Spleen (tissue), 11 donors: ENCODE data around the gene SESTD1. TPM values are rescaled to one million over a fixed set of nuclear protein-coding genes. Genes with fewer than 3 reads are reported as not detected.
A peak's percentile ranks its signal among the peaks of the same experiment; 100 is the strongest.

ENCODE experiments used
- DNase-seq: peaks from one replicate; pipeline ENCODE4 v3.0.0-alpha.2; 2020
- H3K27ac ChIP-seq, 8 donors: fragments of 200-600 bp; sonication (generic) in 7 of 8; 1 replicate in 4 of 8; 2 replicates in 4 of 8; pipeline versions ENCODE4 v1.5.0 to v1.8.0; 2016 to 2021; ENCODE audit warnings: inconsistent platforms in 4 of 8, mild to moderate bottlenecking in 4 of 8, moderate library complexity in 1 of 8
- H3K27me3 ChIP-seq, 7 donors: fragments of 200-600 bp; sonication (generic) in 6 of 7; replicated peaks in 1 of 7; 1 replicate in 4 of 7; 2 replicates in 3 of 7; pipeline versions ENCODE4 v1.5.0 to v1.8.0; 2016 to 2021; ENCODE audit warnings: inconsistent platforms in 3 of 7, mild to moderate bottlenecking in 1 of 7
- H3K36me3 ChIP-seq, 6 donors: fragments of 200-600 bp; sonication (generic) in 5 of 6; 1 replicate in 4 of 6; 2 replicates in 2 of 6; pipeline versions ENCODE4 v1.5.0 to v1.8.0; 2016 to 2021; ENCODE audit warnings: inconsistent platforms in 2 of 6
- H3K4me1 ChIP-seq, 6 donors: fragments of 200-600 bp; sonication (generic) in 5 of 6; 1 replicate in 3 of 6; 2 replicates in 3 of 6; pipeline versions ENCODE4 v1.5.0 to v1.8.0; 2016 to 2021; ENCODE audit warnings: inconsistent platforms in 3 of 6
- H3K4me3 ChIP-seq, 8 donors: fragments of 200-600 bp; sonication (generic) in 7 of 8; 1 replicate in 4 of 8; 2 replicates in 4 of 8; pipeline versions ENCODE4 v1.5.0 to v1.8.0; 2016 to 2021; ENCODE audit warnings: inconsistent platforms in 4 of 8, mild to moderate bottlenecking in 4 of 8, moderate library complexity in 2 of 8
- H3K9me3 ChIP-seq, 8 donors: fragments of 200-600 bp; sonication (generic) in 7 of 8; 1 replicate in 4 of 8; 2 replicates in 4 of 8; pipeline versions ENCODE4 v1.5.0 to v1.8.0; 2016 to 2021; ENCODE audit warnings: inconsistent platforms in 4 of 8
- POLR2A ChIP-seq, 3 donors: fragments of 450-650 bp; IDR thresholded peaks; one replicate each; pipeline ENCODE4 v1.5.1; 2017; ENCODE audit warnings: antibody characterized with exemption in 3 of 3, mild to moderate bottlenecking in 1 of 3
- POLR2AphosphoS5 ChIP-seq, 3 donors: sonication (generic); formaldehyde crosslinking; IDR thresholded peaks; one replicate each; pipeline ENCODE4 v1.5.1; 2017; ENCODE audit warnings: antibody characterized with exemption in 3 of 3
- WGBS, 5 donors: extraction: QIAGEN DNeasy Blood & Tissue Kit in 3 of 5; methylation state at CpG; one replicate each; pipeline versions ENCODE4 v1.1.5 to v1.1.7; 2013 to 2018; 5-methylcytosine and 5-hydroxymethylcytosine counted together
- intact Hi-C: fragments of 100-400 bp; cut with DNase I; formaldehyde crosslinking; loops from one replicate; pipeline ENCODE4 v1.15.0; 2023; ENCODE audit warnings: low total_unique reads
- polyA plus RNA-seq, 3 donors: library from polyadenylated mRNA; stranded (reverse); fragments of 200-250 nt; gene quantifications; one replicate each; pipeline ENCODE4 v1.2.1, GENCODE V29; 2013
- total RNA-seq, 7 donors: library from RNA; depleted of rRNA in 3 of 7; stranded (reverse); fragments of >200 nt in 3 of 7; fragmentation: NEBNext Ultra II Directional in 4 of 7; extraction: Animal tissue kit (Norgen Biotek cat#: 25700) in 4 of 7; gene quantifications; one replicate each; pipeline versions ENCODE4 v1.1.0 to v1.2.1, GENCODE V29; 2016 to 2021
- TF ChIP-seq, protein P1 (sequence below), 11 experiments: fragments of 200-600 bp in 7 of 11; fragments of 450-650 bp in 4 of 11; sonication (generic) in 4 of 11; IDR thresholded peaks in 8 of 11; conservative IDR thresholded peaks in 3 of 11; 1 replicate in 7 of 11; 2 replicates in 4 of 11; pipeline versions ENCODE4 v1.4.0 to v1.8.0; 2016 to 2021; ENCODE audit warnings: antibody characterized with exemption in 11 of 11, inconsistent platforms in 4 of 11, mild to moderate bottlenecking in 1 of 11
- donor health status: healthy with polysubstance abuse.
- donor health status: DM: no; HTN: no; CAD: no; lungs with moderate emphysema.
- donor health status: DM: no; HTN: no; CAD: no.
- donor health status: Bipolar disorder and iron deficiency.
- donor health status: healthy.
- donor health status: DM: no; HTN: no; CAD: no.
- donor health status: DM: yes; HTN: yes; CAD: no.

SESTD1 gene
- total and polyA plus RNA-seq, 10 donors = 5.5 to 51.7 (median 24.1) TPM

- intact Hi-C loops = no loop called here
- Histone ChIP-seq H3K9me3 (no peaks in the 10 kb centered on the region), H3K27me3 (no peaks in the 10 kb centered on the region), H3K4me3 (no peak overlapping the region), H3K27ac (no peak overlapping the region), H3K36me3 (no peaks in the 10 kb centered on the region), H3K4me1 (no peaks in the 10 kb centered on the region)
- DNase-seq = no peak
- no peak for TF ChIP-seq POLR2AphosphoS5 (IDR thresholded peaks at IDR 0.05)
- TF ChIP-seq, protein P1, sequence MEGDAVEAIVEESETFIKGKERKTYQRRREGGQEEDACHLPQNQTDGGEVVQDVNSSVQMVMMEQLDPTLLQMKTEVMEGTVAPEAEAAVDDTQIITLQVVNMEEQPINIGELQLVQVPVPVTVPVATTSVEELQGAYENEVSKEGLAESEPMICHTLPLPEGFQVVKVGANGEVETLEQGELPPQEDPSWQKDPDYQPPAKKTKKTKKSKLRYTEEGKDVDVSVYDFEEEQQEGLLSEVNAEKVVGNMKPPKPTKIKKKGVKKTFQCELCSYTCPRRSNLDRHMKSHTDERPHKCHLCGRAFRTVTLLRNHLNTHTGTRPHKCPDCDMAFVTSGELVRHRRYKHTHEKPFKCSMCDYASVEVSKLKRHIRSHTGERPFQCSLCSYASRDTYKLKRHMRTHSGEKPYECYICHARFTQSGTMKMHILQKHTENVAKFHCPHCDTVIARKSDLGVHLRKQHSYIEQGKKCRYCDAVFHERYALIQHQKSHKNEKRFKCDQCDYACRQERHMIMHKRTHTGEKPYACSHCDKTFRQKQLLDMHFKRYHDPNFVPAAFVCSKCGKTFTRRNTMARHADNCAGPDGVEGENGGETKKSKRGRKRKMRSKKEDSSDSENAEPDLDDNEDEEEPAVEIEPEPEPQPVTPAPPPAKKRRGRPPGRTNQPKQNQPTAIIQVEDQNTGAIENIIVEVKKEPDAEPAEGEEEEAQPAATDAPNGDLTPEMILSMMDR (IDR thresholded peaks at IDR 0.05 in 8 of 11, conservative IDR thresholded peaks at IDR 0.05 in 3 of 11) = no peak
- no peak for TF ChIP-seq POLR2A (IDR thresholded peaks at IDR 0.05)
Measured at GRCh38 chr2:179285060-179285459, 20.4 kb upstream of the SESTD1 start.

DNA sequence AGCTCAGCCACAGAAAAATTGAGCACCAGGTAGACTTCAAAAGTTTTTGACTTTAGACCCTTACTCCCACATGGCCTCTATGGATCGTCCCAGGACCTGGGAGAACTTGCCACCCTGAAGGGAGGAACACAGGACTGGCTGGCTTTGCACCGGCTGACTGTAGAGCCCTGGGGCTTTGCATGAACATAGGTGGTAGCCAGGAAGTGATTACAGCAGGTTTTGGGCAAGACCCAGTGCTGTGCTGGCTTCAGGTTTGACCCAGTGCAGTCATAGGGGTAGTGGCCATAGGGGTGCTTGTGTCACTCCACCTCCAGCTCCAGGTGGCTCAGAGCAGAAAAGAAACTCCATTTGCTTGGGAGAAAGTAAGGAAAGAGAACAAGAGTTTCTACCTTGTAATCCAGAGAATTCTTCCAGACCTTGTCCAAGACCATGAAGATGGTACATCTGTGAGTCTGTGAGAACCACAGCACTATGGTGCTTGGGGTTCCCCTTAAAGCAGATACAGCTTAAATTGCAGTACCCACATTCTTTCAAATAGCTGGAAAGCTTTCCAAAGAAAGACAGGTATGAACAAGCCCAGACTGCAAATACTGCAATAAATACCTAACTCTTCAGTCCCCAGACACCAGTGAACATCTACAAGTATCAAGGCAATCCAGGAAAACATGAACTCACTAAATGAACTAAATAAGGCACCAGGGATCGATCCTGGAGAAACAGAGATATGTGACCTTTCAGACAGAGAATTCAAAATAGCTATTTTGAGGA is 13.0 kb upstream of the SESTD1 start:
- no peak overlapping the region for H3K4me3 ChIP-seq
- 74 to 99% (median 95%) methylated on average over 3 of the region's 3 CpGs for whole genome bisulfite sequencing, 5 donors
- H3K27ac ChIP-seq = no peak overlapping the region
- no peak for DNase-seq
- intact Hi-C loops = no loop called here
- no peaks in the 10 kb centered on the region for H3K27me3 ChIP-seq
- peaks cover 0 to 19% (median 4%) of the 10 kb centered on the region in 6 donors for H3K4me1 ChIP-seq
- TF ChIP-seq, protein P1 (IDR thresholded peaks at IDR 0.05 in 8 of 11, conservative IDR thresholded peaks at IDR 0.05 in 3 of 11) = no peak
- TF ChIP-seq POLR2A (IDR thresholded peaks at IDR 0.05) = no peak
- no peak for TF ChIP-seq POLR2AphosphoS5 (IDR thresholded peaks at IDR 0.05)
- no peaks in the 10 kb centered on the region for H3K9me3 ChIP-seq
- H3K36me3 ChIP-seq = no peaks in the 10 kb centered on the region

DNA sequence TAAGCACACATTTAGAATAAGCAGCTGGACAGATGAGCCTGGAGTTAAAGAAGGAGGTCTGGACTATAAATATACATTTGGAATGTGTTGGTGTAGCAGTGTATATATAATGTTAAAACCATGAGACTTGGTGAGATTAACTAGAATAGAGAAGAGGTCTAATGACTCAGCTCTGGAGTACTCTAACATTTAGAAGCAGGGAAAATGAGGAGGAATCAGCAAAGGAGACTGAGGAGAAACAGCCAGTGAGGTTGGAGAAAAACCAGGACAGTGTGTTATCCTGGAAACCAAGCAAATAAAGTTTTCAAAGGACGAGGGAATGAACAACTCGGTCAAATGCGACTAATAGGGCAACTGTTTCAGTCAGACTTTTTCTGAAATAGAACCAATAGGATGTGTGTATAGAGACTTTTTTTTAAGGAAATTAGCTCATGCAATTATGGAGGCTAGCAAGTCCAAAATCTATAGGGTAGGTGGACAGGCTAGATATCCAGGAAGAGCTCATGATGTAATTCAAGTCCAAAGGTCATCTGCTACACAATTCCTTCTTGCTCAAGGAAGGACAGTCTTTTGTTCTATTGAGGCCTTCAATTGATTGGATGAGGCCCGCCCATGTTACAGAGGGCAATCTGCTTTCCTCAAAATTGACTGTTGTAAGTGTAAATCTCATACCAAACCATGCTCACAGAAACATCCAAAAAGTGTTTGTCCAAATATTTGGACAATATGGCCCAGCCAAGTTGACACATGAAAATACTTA is 10.8 kb upstream of the SESTD1 start:
- TF ChIP-seq POLR2AphosphoS5 (IDR thresholded peaks at IDR 0.05) (no peak), POLR2A (IDR thresholded peaks at IDR 0.05) (no peak)
- TF ChIP-seq, protein P1 (IDR thresholded peaks at IDR 0.05 in 8 of 11, conservative IDR thresholded peaks at IDR 0.05 in 3 of 11) = no peak
- Histone ChIP-seq H3K27me3 (no peaks in the 10 kb centered on the region), H3K4me3 (no peak overlapping the region), H3K9me3 (no peaks in the 10 kb centered on the region), H3K4me1 (peaks cover 0 to 19% (median 4%) of the 10 kb centered on the region in 6 donors), H3K36me3 (no peaks in the 10 kb centered on the region), H3K27ac (peak overlapping the region in 1 of 8 donors; percentile 48)
- intact Hi-C loops = no loop called here
- WGBS, 5 donors = 87 to 96% (median 94%) methylated on average over 4 of the region's 4 CpGs
- no peak for DNase-seq

DNA sequence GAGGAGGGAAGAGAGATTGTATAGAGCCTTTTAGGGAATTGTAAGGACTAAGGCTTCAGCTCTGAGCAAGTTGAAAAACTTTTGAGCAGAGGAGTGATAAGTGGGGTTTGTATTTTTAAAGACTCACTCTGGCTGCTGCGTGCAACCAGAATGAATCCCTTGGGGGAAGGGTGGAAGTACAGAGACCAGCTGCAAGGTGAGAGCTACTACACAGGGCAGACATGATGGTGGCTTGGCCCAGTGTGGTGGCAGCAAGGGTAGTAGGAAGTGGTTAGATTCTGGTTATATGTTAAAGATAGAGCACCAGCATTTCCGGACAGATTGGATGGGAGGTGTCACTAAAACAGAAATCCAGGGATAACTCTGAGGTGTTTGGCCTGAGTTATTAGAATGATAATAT is 10.1 kb upstream of the SESTD1 start:
- no peaks in the 10 kb centered on the region for H3K9me3 ChIP-seq
- intact Hi-C loops = no loop called here
- H3K4me1 ChIP-seq = peaks cover 0 to 19% (median 4%) of the 10 kb centered on the region in 6 donors
- TF ChIP-seq POLR2A (IDR thresholded peaks at IDR 0.05) = no peak
- TF ChIP-seq POLR2AphosphoS5 (IDR thresholded peaks at IDR 0.05) = peak in 1 of 3 donors; percentile 22
- TF ChIP-seq, protein P1 (IDR thresholded peaks at IDR 0.05 in 8 of 11, conservative IDR thresholded peaks at IDR 0.05 in 3 of 11) = no peak
- H3K27me3 ChIP-seq = no peaks in the 10 kb centered on the region
- whole genome bisulfite sequencing, 5 donors = 38 to 59% (median 44%) methylated on average over 2 of the region's 2 CpGs
- peak; percentile 76 for DNase-seq
- no peaks in the 10 kb centered on the region for H3K36me3 ChIP-seq
- H3K27ac ChIP-seq = peak overlapping the region in 2 of 8 donors; percentile 44 to 48
- H3K4me3 ChIP-seq = no peak overlapping the region
